GM08714 (cell line): Measurements from ENCODE around the gene CC2D1A.

Source experiments
- H3K4me3 ChIP-seq: fragments of 200-500 bp; sonication (Bioruptor generic); 2 replicates; pipeline ENCODE4 v1.5.1; 2014; ENCODE audit warnings: mild to moderate bottlenecking, low read length, inconsistent platforms
- ZNF274 ChIP-seq: IDR thresholded peaks from 2 replicates; pipeline ENCODE4 v1.6.1; 2012; ENCODE audit warnings: mild to moderate bottlenecking, low read depth, low read length

Gene CC2D1A

DNA sequence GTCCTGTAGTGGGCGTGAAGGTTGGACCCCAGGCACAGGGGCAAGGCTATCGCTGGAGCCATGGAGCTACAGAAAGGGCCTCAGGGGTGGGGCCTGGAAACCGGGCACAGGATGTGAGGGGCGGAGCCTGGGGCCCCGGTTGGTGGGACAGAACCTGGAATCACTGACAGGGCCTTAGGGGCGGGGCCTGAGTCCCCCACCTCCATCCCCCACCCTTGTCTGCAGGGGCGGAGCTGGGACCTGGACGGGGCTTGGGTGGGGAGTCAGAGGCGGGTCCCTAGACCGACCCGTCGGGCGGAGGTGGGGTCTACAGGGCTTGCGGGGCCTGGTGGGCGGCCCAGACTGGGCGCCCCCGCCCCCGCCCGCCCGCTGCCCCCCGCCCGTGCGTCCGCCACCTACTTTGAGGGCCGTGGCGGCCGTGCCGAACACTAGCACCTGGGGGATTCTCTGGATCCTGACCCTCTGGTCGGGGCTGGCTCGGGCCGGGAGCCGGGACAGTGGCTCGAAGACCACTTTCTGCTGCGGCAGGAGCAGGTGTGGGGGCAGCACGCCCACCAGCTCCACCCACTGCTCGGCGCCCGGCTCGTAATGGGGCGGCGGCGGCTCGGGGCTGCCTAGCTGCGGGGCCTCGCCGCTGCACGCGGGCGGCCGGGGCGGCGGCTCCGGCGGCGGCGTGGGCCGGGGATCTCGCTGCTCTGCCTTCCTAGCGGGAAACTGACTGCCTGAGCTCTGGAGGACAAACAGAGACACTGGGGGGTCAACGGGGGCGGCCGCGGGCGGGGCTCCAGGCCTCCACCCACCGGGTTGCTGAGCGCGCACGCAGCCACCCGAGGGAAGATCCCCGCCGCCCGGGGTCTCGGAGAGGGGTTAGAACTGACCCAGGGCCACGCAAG, 72.6 kb downstream of the CC2D1A start:
- no peak overlapping the region for H3K4me3 ChIP-seq
- no peak for TF ChIP-seq ZNF274

DNA sequence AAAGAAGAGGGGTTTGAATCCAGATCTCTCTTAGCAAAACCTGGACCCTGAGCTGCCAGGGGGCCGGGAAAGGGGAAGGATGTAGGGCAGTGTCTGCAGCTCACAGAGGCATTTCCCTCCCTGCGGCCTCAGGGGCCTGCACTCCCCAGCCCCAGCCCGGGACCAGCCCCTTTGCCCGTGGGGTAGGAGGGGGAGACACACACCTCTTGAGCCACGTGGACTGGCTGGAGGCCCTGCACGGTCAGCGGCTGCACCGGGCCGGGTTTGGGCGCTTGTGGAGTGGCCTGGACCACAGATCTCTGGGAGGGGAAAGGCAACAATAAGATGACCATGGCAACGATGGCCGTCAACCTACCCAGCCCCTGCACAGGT, 73.2 kb downstream of the CC2D1A start:
- no peak overlapping the region for H3K4me3 ChIP-seq
- no peak for TF ChIP-seq ZNF274

DNA sequence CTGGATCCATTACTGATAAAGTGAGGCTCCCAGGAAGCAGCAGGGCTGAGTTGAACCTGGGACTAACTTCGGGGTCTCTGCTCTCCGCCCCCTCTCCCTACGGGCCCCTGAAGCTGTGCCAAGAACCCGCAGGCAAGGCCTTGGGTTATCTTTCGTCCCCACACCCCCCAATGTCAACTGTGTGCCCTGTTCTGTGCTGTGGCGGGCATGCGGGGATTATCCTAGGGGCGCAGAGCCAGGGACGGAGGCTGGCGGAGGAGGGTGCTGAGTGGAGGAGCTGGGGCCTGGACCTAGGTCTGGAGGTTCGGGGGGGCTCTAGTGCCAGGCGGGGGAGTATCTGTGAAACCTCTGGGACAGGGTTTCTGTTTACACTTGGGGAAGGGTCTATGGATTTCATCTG, 73.7 kb downstream of the CC2D1A start:
- TF ChIP-seq ZNF274: no peak
- H3K4me3 ChIP-seq: no peak overlapping the region

DNA sequence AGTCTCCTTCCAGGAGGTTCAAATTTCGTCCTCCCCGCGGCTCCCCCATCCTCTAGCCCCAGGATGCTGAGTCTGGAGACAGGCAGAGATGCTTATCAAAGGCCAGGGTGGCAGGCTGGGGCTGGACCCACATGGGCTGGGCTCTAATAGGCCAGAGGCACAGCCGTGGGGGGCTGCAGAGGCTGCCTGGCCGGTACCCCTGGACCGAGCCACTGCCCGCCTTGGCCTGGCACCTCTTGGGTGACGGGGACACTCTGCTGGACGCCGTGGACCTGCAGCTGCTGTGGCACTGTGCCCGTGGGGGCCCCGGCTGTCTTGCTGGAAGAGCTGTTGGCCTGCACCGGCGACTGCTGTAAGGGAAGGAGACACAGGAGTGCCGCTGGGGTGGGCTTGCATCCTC, 74.3 kb downstream of the CC2D1A start:
- TF ChIP-seq ZNF274: no peak
- H3K4me3 ChIP-seq: no peak overlapping the region
